ENCODE measurements around the gene RCVRN. TPM values are rescaled to one million over a fixed set of nuclear protein-coding genes. Genes with fewer than 3 reads are reported as not detected.

Gene RCVRN
- total and polyA plus RNA-seq, 2 of the 4 experiments (the other 2 are of a cell fraction), result not detected

DNA sequence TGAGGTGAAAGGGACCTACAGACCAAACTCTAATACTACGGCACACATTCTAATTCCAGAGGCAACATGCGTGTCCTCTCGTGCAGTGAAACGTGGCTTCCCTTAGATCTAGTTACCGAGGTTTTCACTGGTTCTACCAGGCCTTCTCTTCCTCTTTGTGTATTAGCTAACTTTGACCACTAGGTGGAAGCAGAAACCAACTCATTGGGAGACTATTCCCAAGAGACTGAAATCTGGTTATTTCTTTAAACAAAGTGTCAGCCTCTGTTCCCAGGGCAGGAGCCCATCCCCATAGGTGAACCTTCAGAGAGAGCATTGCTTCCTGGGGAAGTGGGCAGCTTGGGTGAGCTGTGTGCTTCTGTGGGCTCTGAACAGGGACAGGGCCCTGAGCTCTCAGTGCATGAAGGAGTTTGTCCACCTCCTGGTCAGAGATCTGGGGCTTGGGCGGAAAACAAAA, 19.7 kb upstream of the RCVRN start:
- Histone ChIP-seq H4K5ac (ENCODE audit: low read depth, low read length) (no peak overlapping the region; the same call in 1 of the 2 replicates), H3K4me1 (ENCODE audit: control insufficient read depth, insufficient read depth, low read length) (peaks cover 6% of the 10 kb centered on the region; the same call in 1 of the 2 replicates), H3K9ac (ENCODE audit: low read depth, low read length) (no peak overlapping the region), H2BK5ac (ENCODE audit: low read depth, low read length, poor library complexity, severe bottlenecking) (no peak overlapping the region), H2AK9ac (replicated peaks; ENCODE audit: low read depth, low read length, poor library complexity) (no peak overlapping the region), H3K14ac (replicated peaks; ENCODE audit: low read depth, low read length) (no peak overlapping the region), H4K91ac (ENCODE audit: insufficient read depth, low read depth, low read length) (no peak overlapping the region), H2BK20ac (ENCODE audit: low read depth, low read length) (peak overlapping the region; percentile 52; the same call in 1 of the 2 replicates), H3K9me1 (ENCODE audit: insufficient read depth, low read length) (no peaks in the 10 kb centered on the region), H2BK120ac (ENCODE audit: low read depth, low read length) (no peak overlapping the region), H3K18ac (ENCODE audit: low read depth, low read length) (no peak overlapping the region), H3K4me2 (ENCODE audit: low read depth, low read length) (no peak overlapping the region), H3K9me3 (ENCODE audit: control insufficient read depth, insufficient read depth, low read length) (no peaks in the 10 kb centered on the region), H3K27me3 (ENCODE audit: control insufficient read depth, insufficient read depth, low read length) (no peaks in the 10 kb centered on the region), H2AK5ac (ENCODE audit: low read depth, low read length) (peak overlapping the region; percentile 47; the same call in 1 of the 2 replicates), H3K23ac (ENCODE audit: low read depth, low read length) (no peak overlapping the region), H3K36me3 (ENCODE audit: control insufficient read depth, insufficient read depth, low read length) (peaks cover 3% of the 10 kb centered on the region; the same call in 1 of the 2 replicates), H3K27ac (ENCODE audit: insufficient read depth, low read length) (no peak overlapping the region), H4K20me1 (ENCODE audit: insufficient read depth, low read length) (no peaks in the 10 kb centered on the region), H2AFZ (replicated peaks; ENCODE audit: low read length, poor library complexity) (peak overlapping the region; percentile 70), H3K4me3 (ENCODE audit: insufficient read depth, low read depth, low read length) (no peak overlapping the region), H3K56ac (ENCODE audit: extremely low read depth, insufficient read depth, low read length) (no peak overlapping the region), H3K79me1 (ENCODE audit: low read depth in 1 of 2, low read length in 2 of 2) (no peaks in the 10 kb centered on the region), H2BK15ac (ENCODE audit: low read depth, low read length) (no peak overlapping the region), H3K4ac (ENCODE audit: low read depth, low read length) (0 out of 2 replicates have a peak overlapping the region, but pooled peaks have one; percentile 18), H4K8ac (ENCODE audit: low read depth in 2 of 2, low read length in 2 of 2) (peak overlapping the region in 1 of 2 experiments; percentile 63; a peak in 2 of 4 replicates)
- dilution Hi-C loops (cut with HindIII; ENCODE audit: low sequenced_read_pairs, unreplicated experiment), result no loop called here
- WGBS, 2 experiments (ENCODE audit: extremely low coverage in 2 of 2, insufficient read length in 1 of 2), result no CpG with 5 or more reads among the region's 6 CpGs
- no TSS peak for BruUV-seq (replicated peaks)
- ATAC-seq (ENCODE audit: low read depth), result peak; percentile 82
- TF ChIP-seq CHD1 (IDR thresholded peaks at IDR 0.05; ENCODE audit: low read depth, low read length) (no peak), MXI1 (IDR thresholded peaks at IDR 0.05; ENCODE audit: borderline replicate concordance, low read depth, low read length) (no peak), MAFK (IDR thresholded peaks at IDR 0.05; ENCODE audit: low read depth, low read length) (no peak), POLR2A (IDR thresholded peaks at IDR 0.05; ENCODE audit: low read depth, low read length) (no peak), RCOR1 (IDR thresholded peaks at IDR 0.05; ENCODE audit: insufficient replicate concordance, low read length) (no peak), NFE2L2 (IDR thresholded peaks at IDR 0.05; ENCODE audit: low read depth, low read length) (no peak), MAZ (IDR thresholded peaks at IDR 0.05; ENCODE audit: borderline replicate concordance, low read depth, low read length) (no peak), CEBPB (IDR thresholded peaks at IDR 0.05; ENCODE audit: low read depth, low read length) (no peak), BHLHE40 (IDR thresholded peaks at IDR 0.05; ENCODE audit: low read depth, low read length) (peak; percentile 63), RAD21 (IDR thresholded peaks at IDR 0.05; ENCODE audit: low read length) (peak; percentile 91), SMC3 (IDR thresholded peaks at IDR 0.05; ENCODE audit: low read depth, low read length) (peak; percentile 79), FOS (IDR thresholded peaks at IDR 0.05; ENCODE audit: low read depth, low read length) (no peak), RFX5 (IDR thresholded peaks at IDR 0.05; ENCODE audit: low read depth, low read length) (no peak)
- TF ChIP-seq, protein P1, sequence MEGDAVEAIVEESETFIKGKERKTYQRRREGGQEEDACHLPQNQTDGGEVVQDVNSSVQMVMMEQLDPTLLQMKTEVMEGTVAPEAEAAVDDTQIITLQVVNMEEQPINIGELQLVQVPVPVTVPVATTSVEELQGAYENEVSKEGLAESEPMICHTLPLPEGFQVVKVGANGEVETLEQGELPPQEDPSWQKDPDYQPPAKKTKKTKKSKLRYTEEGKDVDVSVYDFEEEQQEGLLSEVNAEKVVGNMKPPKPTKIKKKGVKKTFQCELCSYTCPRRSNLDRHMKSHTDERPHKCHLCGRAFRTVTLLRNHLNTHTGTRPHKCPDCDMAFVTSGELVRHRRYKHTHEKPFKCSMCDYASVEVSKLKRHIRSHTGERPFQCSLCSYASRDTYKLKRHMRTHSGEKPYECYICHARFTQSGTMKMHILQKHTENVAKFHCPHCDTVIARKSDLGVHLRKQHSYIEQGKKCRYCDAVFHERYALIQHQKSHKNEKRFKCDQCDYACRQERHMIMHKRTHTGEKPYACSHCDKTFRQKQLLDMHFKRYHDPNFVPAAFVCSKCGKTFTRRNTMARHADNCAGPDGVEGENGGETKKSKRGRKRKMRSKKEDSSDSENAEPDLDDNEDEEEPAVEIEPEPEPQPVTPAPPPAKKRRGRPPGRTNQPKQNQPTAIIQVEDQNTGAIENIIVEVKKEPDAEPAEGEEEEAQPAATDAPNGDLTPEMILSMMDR (conservative IDR thresholded peaks at IDR 0.05; ENCODE audit: low read depth, low read length), result peak; percentile 91
- TF ChIP-seq, protein P2, sequence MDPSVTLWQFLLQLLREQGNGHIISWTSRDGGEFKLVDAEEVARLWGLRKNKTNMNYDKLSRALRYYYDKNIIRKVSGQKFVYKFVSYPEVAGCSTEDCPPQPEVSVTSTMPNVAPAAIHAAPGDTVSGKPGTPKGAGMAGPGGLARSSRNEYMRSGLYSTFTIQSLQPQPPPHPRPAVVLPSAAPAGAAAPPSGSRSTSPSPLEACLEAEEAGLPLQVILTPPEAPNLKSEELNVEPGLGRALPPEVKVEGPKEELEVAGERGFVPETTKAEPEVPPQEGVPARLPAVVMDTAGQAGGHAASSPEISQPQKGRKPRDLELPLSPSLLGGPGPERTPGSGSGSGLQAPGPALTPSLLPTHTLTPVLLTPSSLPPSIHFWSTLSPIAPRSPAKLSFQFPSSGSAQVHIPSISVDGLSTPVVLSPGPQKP (IDR thresholded peaks at IDR 0.05; ENCODE audit: borderline replicate concordance, low read depth, low read length), result no peak
- TF ChIP-seq, protein P3, sequence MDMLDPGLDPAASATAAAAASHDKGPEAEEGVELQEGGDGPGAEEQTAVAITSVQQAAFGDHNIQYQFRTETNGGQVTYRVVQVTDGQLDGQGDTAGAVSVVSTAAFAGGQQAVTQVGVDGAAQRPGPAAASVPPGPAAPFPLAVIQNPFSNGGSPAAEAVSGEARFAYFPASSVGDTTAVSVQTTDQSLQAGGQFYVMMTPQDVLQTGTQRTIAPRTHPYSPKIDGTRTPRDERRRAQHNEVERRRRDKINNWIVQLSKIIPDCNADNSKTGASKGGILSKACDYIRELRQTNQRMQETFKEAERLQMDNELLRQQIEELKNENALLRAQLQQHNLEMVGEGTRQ (IDR thresholded peaks at IDR 0.05; ENCODE audit: low read depth, low read length), result no peak
- CTCF ChIA-PET, result interaction anchor here (0.6 to 1.3 kb wide), 7 partner anchors 8 to 686 kb away, joined by 3 to 6 read pairs (median 3); no protein-coding TSS in a partner anchor
- POLR2A ChIA-PET (ENCODE audit: unreplicated experiment), result no interaction called here
- in situ Hi-C loops (cut with MboI; ENCODE audit: low sequenced_read_pairs), result loop anchor here (5.0 kb wide), 1 partner anchor 688 kb away; no protein-coding TSS in a partner anchor
- intact Hi-C loops (cut with micrococcal nuclease), result loop anchor here (1.0 to 2.0 kb wide), 6 partner anchors 35 to 694 kb away; no protein-coding TSS in a partner anchor
- peak; percentile 75 for DNase-seq

All from IMR-90 (cell line).